Gastroesophageal sphincter (tissue), 4 donors: ENCODE results near the gene KIRREL2. TPM values are rescaled to one million over a fixed set of nuclear protein-coding genes. Genes with fewer than 3 reads are reported as not detected.

Experiments
- ATAC-seq: fragments of 150-250 bp; one replicate; pipeline ENCODE4 v1.9.1; 2016; ENCODE audit warnings: mild to moderate bottlenecking, moderate library complexity
- H3K27ac ChIP-seq, 4 donors: fragments of 200-600 bp; sonication (generic) in 3 of 4; 1 replicate in 3 of 4; 2 replicates in 1 of 4; pipeline ENCODE4 v1.5.1; 2016 to 2019
- H3K27me3 ChIP-seq: fragments of 200-600 bp; sonication (generic); one replicate; pipeline ENCODE4 v1.5.1; 2019
- H3K36me3 ChIP-seq, 2 donors: fragments of 200-600 bp; sonication (generic); one replicate each; pipeline ENCODE4 v1.5.1; 2019; ENCODE audit warnings: control low read depth in 1 of 2
- H3K4me1 ChIP-seq, 3 donors: fragments of 200-600 bp; sonication (generic); 1 replicate in 2 of 3; 2 replicates in 1 of 3; pipeline ENCODE4 v1.5.1; 2016 to 2019; ENCODE audit warnings: control low read depth in 2 of 3
- H3K4me3 ChIP-seq, 2 donors: fragments of 200-600 bp; sonication (generic); one replicate each; pipeline ENCODE4 v1.5.1; 2019; ENCODE audit warnings: mild to moderate bottlenecking in 1 of 2, moderate library complexity in 1 of 2
- H3K9me3 ChIP-seq, 3 donors: fragments of 200-600 bp; sonication (generic); one replicate each; pipeline ENCODE4 v1.5.1; 2017 to 2019; ENCODE audit warnings: control low read depth in 2 of 3
- CTCF ChIP-seq, 4 experiments: fragments of 200-600 bp in 2 of 4; fragments of 450-650 bp in 2 of 4; sonication (generic) in 1 of 4; IDR thresholded peaks; one replicate each; pipeline ENCODE4 v1.5.1; 2017 to 2019; ENCODE audit warnings: antibody characterized with exemption in 4 of 4, mild to moderate bottlenecking in 2 of 4, moderate library complexity in 2 of 4
- EP300 ChIP-seq: sonication (generic); formaldehyde crosslinking; IDR thresholded peaks from one replicate; pipeline ENCODE4 v1.6.1; 2017; ENCODE audit warnings: antibody characterized with exemption, mild to moderate bottlenecking
- POLR2A ChIP-seq, 2 donors: fragments of 450-650 bp; IDR thresholded peaks; one replicate each; pipeline ENCODE4 v1.6.1; 2017; ENCODE audit warnings: antibody characterized with exemption in 2 of 2, mild to moderate bottlenecking in 2 of 2, moderate library complexity in 1 of 2
- POLR2AphosphoS5 ChIP-seq: sonication (generic); formaldehyde crosslinking; IDR thresholded peaks from one replicate; pipeline ENCODE4 v1.6.1; 2017; ENCODE audit warnings: antibody characterized with exemption
- WGBS, 2 donors: methylation state at CpG; one replicate each; pipeline ENCODE4 v1.1.5; 2018; ENCODE audit warnings: low coverage in 1 of 2; 5-methylcytosine and 5-hydroxymethylcytosine counted together
- total RNA-seq, 4 donors: library from RNA; depleted of rRNA; stranded (reverse); fragments of >200 nt; gene quantifications; one replicate each; pipeline ENCODE4 v1.1.0, GENCODE V29; 2016

The KIRREL2 gene
- total RNA-seq, 4 donors from 2014 or later, result not detected

GRCh38 chr19:35848919-35849505, 7.7 kb upstream of the KIRREL2 start:
- peaks cover 0 to 19% (median 12%) of the 10 kb centered on the region in 3 donors for H3K4me1 ChIP-seq
- ATAC-seq, result no peak
- no peak overlapping the region for H3K27ac ChIP-seq
- no peak for TF ChIP-seq EP300
- TF ChIP-seq POLR2AphosphoS5, result no peak
- TF ChIP-seq POLR2A (IDR thresholded peaks at IDR 0.05), result no peak
- no peak for TF ChIP-seq CTCF (IDR thresholded peaks at IDR 0.05)
- 69 to 96% methylated on average over 4 to 5 of the region's 18 CpGs for WGBS, 2 donors
- H3K36me3 ChIP-seq, result no peaks in the 10 kb centered on the region
- no peak overlapping the region for H3K4me3 ChIP-seq
- peaks cover 98% of the 10 kb centered on the region for H3K27me3 ChIP-seq
- no peaks in the 10 kb centered on the region for H3K9me3 ChIP-seq

DNA sequence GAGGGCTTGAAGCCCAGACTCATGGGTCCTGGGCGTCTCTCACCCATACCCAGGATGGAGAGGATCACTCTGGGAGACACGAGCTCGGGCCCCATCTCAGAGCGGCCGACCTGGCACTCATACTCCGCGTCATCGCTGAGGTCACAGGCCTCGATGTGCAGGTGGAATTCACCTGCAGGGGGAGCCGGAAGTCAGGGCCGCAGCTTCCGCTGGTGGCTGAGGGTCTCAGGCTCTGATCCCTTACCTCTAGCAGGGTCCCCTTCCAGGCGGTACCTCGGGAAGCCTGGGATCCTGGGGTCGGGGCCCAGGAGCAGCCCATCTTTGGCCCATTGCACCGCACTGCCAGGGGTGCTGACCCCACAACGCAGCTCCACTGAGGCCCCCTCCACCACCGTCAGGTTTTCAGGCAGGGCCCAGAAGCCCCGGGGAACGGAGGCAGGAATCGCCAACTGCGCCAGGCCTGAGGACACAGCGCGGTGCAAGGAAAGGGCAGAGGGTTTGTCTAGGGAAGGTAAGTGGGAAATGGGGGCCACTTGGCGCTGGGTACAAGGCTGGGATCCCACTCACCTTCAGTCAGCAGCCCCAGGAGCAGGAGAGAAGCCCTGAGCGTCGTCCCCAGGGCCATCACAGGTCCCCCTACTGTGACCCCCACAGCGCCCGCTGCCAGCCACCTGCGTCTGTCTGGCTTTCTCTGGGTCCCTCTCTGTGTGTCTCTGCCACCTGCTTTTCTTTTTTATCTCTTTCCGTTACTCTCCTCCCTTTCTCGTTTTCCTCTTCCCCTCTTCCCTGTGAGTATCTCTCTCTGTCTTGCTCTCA, 5.3 kb upstream of the KIRREL2 start:
- H3K27ac ChIP-seq, result no peak overlapping the region

DNA sequence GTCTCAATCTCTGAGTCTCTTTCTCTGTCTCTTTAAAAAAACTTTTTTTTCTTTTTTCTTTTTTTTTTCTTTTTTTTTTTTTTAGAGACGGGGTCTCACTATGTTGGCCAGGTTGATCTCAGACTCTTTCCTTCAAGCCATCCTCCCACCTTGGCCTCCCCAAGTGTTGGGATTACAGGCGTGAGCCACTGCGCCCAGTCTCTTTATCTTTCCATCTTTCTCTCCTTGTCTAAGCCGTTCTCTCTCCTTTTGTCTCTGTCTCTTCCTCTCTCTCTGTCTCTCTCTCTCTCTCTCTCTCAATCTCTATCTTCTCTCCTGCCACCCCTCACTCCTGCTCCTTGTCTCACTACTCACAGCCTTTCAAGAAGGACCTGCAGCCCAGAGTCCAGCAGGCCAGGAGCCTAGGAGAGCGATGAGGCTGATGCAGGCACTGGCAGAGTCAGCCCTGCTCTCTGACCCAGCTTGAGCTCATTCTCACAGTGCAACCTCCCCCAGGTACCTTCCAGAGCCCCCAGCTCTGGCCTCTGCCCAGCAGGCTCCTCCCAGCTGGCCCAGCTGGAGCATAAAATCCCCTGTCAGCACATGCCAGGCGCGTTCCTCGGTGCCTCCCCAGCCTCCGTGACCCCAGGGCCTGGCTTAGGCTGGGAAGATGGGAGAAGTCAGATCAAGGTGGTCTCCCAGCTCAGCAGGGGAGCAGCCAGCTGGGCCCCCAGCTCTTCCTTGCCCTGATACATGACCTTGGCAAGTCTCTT, 4.5 kb upstream of the KIRREL2 start, which contains the start of gene NPHS1:
NPHS1 (minus strand) TSS at position 476 of the 752 bp plus-strand sequence. CDS start 667 bp downstream, outside the sequence.
- no peak for TF ChIP-seq EP300
- no peak for TF ChIP-seq POLR2A (IDR thresholded peaks at IDR 0.05)
- TF ChIP-seq POLR2AphosphoS5, result no peak
- no peak for TF ChIP-seq CTCF (IDR thresholded peaks at IDR 0.05)
- Histone ChIP-seq H3K27me3 (peaks cover 100% of the 10 kb centered on the region), H3K9me3 (no peaks in the 10 kb centered on the region), H3K4me3 (no peak within 1 kb of the TSS), H3K27ac (no peak within 1 kb of the TSS), H3K36me3 (no peaks in the 10 kb centered on the region), H3K4me1 (peaks cover 0 to 16% (median 11%) of the 10 kb centered on the region in 3 donors)
- WGBS, 2 donors, result 56 to 73% methylated on average over 3 to 7 of the region's 9 CpGs
- ATAC-seq, result no peak

More for the DNA sequence above, 5.3 kb upstream of the KIRREL2 start:
- H3K36me3 ChIP-seq, result no peaks in the 10 kb centered on the region
- WGBS, 2 donors, result 49 to 55% methylated on average over 8 to 14 of the region's 32 CpGs
- no peaks in the 10 kb centered on the region for H3K9me3 ChIP-seq
- ATAC-seq, result no peak
- no peak overlapping the region for H3K4me3 ChIP-seq
- H3K27me3 ChIP-seq, result peaks cover 98% of the 10 kb centered on the region
- TF ChIP-seq CTCF (IDR thresholded peaks at IDR 0.05) (no peak), EP300 (no peak), POLR2A (IDR thresholded peaks at IDR 0.05) (no peak), POLR2AphosphoS5 (no peak)
- H3K4me1 ChIP-seq, result peaks cover 0 to 8% (median 5%) of the 10 kb centered on the region in 3 donors

DNA sequence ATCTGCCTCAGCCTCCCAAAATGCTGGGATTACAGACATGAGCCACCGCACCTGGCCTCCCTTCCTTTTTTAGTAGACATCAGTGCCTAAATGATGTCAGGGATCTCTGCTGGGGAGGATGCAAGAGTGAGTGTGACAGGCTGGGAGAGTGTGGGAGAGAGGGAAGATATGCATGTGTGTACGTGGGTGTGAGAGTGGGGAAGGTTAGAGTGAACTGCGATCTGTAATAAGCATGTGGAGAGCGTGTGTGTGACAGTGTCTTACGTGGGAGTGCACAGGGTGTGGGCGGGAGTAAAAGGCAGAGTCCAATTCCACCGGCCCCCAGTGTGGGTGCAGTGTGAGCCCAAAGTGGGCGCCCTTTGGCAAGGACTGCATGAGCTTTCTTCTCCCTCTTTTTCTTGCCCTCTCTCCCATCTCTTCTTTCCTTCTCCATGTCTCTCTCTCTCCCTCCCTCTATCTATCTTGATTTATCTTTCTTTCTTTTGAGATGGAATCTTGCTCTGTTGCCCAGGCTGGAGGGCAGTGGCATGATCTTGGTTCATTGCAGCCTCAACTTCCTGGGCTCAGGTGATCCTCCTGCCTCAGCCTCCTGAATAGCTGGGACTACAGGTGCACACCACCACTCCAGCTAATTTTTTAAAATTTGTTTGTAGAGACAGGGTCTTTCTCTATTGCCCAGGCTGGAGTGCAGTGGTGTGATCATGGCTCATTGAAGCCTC, 3.5 kb upstream of the KIRREL2 start:
- Histone ChIP-seq H3K27ac (no peak overlapping the region), H3K27me3 (peaks cover 97% of the 10 kb centered on the region), H3K9me3 (no peaks in the 10 kb centered on the region), H3K36me3 (no peaks in the 10 kb centered on the region), H3K4me1 (peaks cover 0 to 17% (median 11%) of the 10 kb centered on the region in 3 donors), H3K4me3 (no peak overlapping the region)
- 55 to 59% methylated on average over 4 to 8 of the region's 8 CpGs for WGBS, 2 donors
- TF ChIP-seq POLR2AphosphoS5 (no peak), CTCF (IDR thresholded peaks at IDR 0.05) (no peak), POLR2A (IDR thresholded peaks at IDR 0.05) (no peak), EP300 (no peak)
- no peak for ATAC-seq
